Measurements from ENCODE around the gene PRLH.

Gene PRLH

DNA sequence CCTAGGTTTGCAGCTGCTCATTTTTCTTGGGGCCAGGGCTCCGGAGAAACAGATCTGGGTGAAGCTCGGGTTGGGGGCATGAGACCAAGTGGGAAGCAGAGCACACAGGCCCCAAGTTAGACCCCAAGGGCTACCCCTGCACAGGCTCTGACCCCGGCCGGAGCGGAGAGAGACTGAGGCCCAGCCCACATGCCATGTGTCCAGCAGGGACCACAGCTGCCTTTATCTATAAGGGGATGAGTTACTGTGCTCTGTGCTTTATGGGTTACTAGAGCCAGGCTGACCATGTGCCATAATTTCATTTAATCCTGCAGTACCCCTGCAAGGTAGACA lies 30.3 kb upstream of the PRLH start:
- no peaks in the 10 kb centered on the region for H3K9me3 ChIP-seq (ENCODE audit: insufficient read depth, low read length)
- H3K4me2 ChIP-seq (ENCODE audit: low read length), result no peak overlapping the region
- H3K79me2 ChIP-seq (ENCODE audit: low read length), result no peaks in the 10 kb centered on the region
- no peak overlapping the region for H2AFZ ChIP-seq (ENCODE audit: low read depth, low read length)
- no peak overlapping the region for H3K4me3 ChIP-seq (ENCODE audit: low read length)
- H3K9ac ChIP-seq (ENCODE audit: low read length), result no peak overlapping the region
- H3K27me3 ChIP-seq (ENCODE audit: low read depth, low read length), result no peaks in the 10 kb centered on the region
- no peak overlapping the region for H3K27ac ChIP-seq (ENCODE audit: low read length)
- H3K36me3 ChIP-seq (replicated peaks; ENCODE audit: low read depth, low read length), result no peaks in the 10 kb centered on the region
- peaks cover 40% of the 10 kb centered on the region for H3K4me1 ChIP-seq (ENCODE audit: low read length)
- H4K20me1 ChIP-seq (ENCODE audit: insufficient read depth, low read length), result no peaks in the 10 kb centered on the region
- no peak for TF ChIP-seq EZH2phosphoT487 (IDR thresholded peaks at IDR 0.05; ENCODE audit: low read depth)
- TF ChIP-seq, protein P1, sequence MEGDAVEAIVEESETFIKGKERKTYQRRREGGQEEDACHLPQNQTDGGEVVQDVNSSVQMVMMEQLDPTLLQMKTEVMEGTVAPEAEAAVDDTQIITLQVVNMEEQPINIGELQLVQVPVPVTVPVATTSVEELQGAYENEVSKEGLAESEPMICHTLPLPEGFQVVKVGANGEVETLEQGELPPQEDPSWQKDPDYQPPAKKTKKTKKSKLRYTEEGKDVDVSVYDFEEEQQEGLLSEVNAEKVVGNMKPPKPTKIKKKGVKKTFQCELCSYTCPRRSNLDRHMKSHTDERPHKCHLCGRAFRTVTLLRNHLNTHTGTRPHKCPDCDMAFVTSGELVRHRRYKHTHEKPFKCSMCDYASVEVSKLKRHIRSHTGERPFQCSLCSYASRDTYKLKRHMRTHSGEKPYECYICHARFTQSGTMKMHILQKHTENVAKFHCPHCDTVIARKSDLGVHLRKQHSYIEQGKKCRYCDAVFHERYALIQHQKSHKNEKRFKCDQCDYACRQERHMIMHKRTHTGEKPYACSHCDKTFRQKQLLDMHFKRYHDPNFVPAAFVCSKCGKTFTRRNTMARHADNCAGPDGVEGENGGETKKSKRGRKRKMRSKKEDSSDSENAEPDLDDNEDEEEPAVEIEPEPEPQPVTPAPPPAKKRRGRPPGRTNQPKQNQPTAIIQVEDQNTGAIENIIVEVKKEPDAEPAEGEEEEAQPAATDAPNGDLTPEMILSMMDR (IDR thresholded peaks at IDR 0.05; ENCODE audit: low read depth, low read length), result no peak

GRCh38 chr2:237536617-237537016 lies 29.8 kb upstream of the PRLH start:
- H3K4me1 ChIP-seq (ENCODE audit: low read length), result peaks cover 40% of the 10 kb centered on the region
- no peak overlapping the region for H3K27ac ChIP-seq (ENCODE audit: low read length)
- no peak overlapping the region for H3K4me3 ChIP-seq (ENCODE audit: low read length)
- no peaks in the 10 kb centered on the region for H3K9me3 ChIP-seq (ENCODE audit: insufficient read depth, low read length)
- TF ChIP-seq EZH2phosphoT487 (IDR thresholded peaks at IDR 0.05; ENCODE audit: low read depth), result no peak
- TF ChIP-seq, protein P1 (IDR thresholded peaks at IDR 0.05; ENCODE audit: low read depth, low read length), result no peak
- H3K79me2 ChIP-seq (ENCODE audit: low read length), result no peaks in the 10 kb centered on the region
- H3K9ac ChIP-seq (ENCODE audit: low read length), result no peak overlapping the region
- H3K4me2 ChIP-seq (ENCODE audit: low read length), result no peak overlapping the region
- no peaks in the 10 kb centered on the region for H3K36me3 ChIP-seq (replicated peaks; ENCODE audit: low read depth, low read length)
- H3K27me3 ChIP-seq (ENCODE audit: low read depth, low read length), result no peaks in the 10 kb centered on the region
- H4K20me1 ChIP-seq (ENCODE audit: insufficient read depth, low read length), result no peaks in the 10 kb centered on the region
- H2AFZ ChIP-seq (ENCODE audit: low read depth, low read length), result no peak overlapping the region

GRCh38 chr2:237538001-237538720 lies 28.2 kb upstream of the PRLH start:
- no peak overlapping the region for H3K4me2 ChIP-seq (ENCODE audit: low read length)
- no peaks in the 10 kb centered on the region for H3K27me3 ChIP-seq (ENCODE audit: low read depth, low read length)
- H3K4me1 ChIP-seq (ENCODE audit: low read length), result peaks cover 45% of the 10 kb centered on the region

DNA sequence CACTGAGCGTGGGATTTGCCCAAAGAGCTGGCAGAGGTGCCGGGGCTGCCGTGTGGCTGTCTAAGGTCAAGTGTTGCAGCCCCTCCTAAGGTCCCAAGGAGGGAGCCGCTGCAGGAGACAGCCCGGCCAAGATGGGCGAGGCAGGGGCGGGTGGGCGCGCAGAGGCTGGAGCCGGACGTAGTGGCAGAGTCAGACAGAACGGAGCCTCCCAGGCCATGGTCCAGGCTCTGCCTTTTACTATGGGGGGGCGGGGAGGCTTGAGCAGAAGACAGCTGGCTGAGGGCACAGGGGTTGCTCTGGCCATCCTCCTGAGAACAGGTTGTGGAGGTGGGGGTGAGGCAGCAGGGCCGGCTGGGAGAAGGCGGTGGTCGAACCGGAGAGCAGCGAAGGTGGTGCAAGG lies 27.5 kb upstream of the PRLH start:
- Histone ChIP-seq H3K4me2 (ENCODE audit: low read length) (no peak overlapping the region), H3K4me1 (ENCODE audit: low read length) (peaks cover 37% of the 10 kb centered on the region), H3K4me3 (ENCODE audit: low read length) (no peak overlapping the region), H3K36me3 (replicated peaks; ENCODE audit: low read depth, low read length) (no peaks in the 10 kb centered on the region), H3K79me2 (ENCODE audit: low read length) (no peaks in the 10 kb centered on the region), H4K20me1 (ENCODE audit: insufficient read depth, low read length) (no peaks in the 10 kb centered on the region), H3K27me3 (ENCODE audit: low read depth, low read length) (no peaks in the 10 kb centered on the region), H3K9ac (ENCODE audit: low read length) (no peak overlapping the region), H2AFZ (ENCODE audit: low read depth, low read length) (no peak overlapping the region), H3K9me3 (ENCODE audit: insufficient read depth, low read length) (no peaks in the 10 kb centered on the region), H3K27ac (ENCODE audit: low read length) (no peak overlapping the region)
- no peak for TF ChIP-seq EZH2phosphoT487 (IDR thresholded peaks at IDR 0.05; ENCODE audit: low read depth)
- TF ChIP-seq, protein P1 (IDR thresholded peaks at IDR 0.05; ENCODE audit: low read depth, low read length), result no peak

More at GRCh38 chr2:237538001-237538720, 28.2 kb upstream of the PRLH start:
- no peaks in the 10 kb centered on the region for H3K36me3 ChIP-seq (replicated peaks; ENCODE audit: low read depth, low read length)
- no peaks in the 10 kb centered on the region for H4K20me1 ChIP-seq (ENCODE audit: insufficient read depth, low read length)
- no peaks in the 10 kb centered on the region for H3K9me3 ChIP-seq (ENCODE audit: insufficient read depth, low read length)
- no peak overlapping the region for H3K4me3 ChIP-seq (ENCODE audit: low read length)
- H3K9ac ChIP-seq (ENCODE audit: low read length), result no peak overlapping the region
- H2AFZ ChIP-seq (ENCODE audit: low read depth, low read length), result no peak overlapping the region
- no peaks in the 10 kb centered on the region for H3K79me2 ChIP-seq (ENCODE audit: low read length)
- TF ChIP-seq, protein P1 (IDR thresholded peaks at IDR 0.05; ENCODE audit: low read depth, low read length), result no peak
- no peak for TF ChIP-seq EZH2phosphoT487 (IDR thresholded peaks at IDR 0.05; ENCODE audit: low read depth)
- no peak overlapping the region for H3K27ac ChIP-seq (ENCODE audit: low read length)

Measured in OCI-LY3 (cell line).